ENCODE data around the gene C5orf47. TPM values are rescaled to one million over a fixed set of nuclear protein-coding genes. Genes with fewer than 3 reads are reported as not detected.

C5orf47 gene
- total RNA-seq, 1 experiment from 2014 or later, result 0.09 TPM

GRCh38 chr5:173972925-173973615, 15.9 kb upstream of the C5orf47 start:
- TF ChIP-seq CTCF (conservative IDR thresholded peaks at IDR 0.05), result peak; percentile 93
- peaks cover 52 to 57% of the 10 kb centered on the region in 2 experiments for H3K4me1 Mint-ChIP-seq

More at GRCh38 chr5:173972925-173973615, 15.9 kb upstream of the C5orf47 start:
- H3K23ac ChIP-seq (ENCODE audit: insufficient read length, low read depth, low read length), result no peak overlapping the region
- no peak overlapping the region for H3T11ph ChIP-seq (ENCODE audit: low read length)
- no peaks in the 10 kb centered on the region for H3K9me3 ChIP-seq (ENCODE audit: control insufficient read depth, low read depth, low read length)
- no peaks in the 10 kb centered on the region for H4K20me1 ChIP-seq (ENCODE audit: control insufficient read depth, insufficient read depth, insufficient read length)
- no peaks in the 10 kb centered on the region for H3K27me3 ChIP-seq (ENCODE audit: insufficient read depth, low read length)
- no peak overlapping the region for H2BK12ac ChIP-seq (ENCODE audit: insufficient read length, low read depth, low read length)
- Mint-ChIP-seq H3K9me3 (peaks cover 8 to 14% of the 10 kb centered on the region in 2 experiments; a peak in 4 of 5 replicates), H3K27me3 (ENCODE audit: low read depth) (peaks cover 3% of the 10 kb centered on the region), H3K36me3 (ENCODE audit: insufficient read depth in 1 of 3, low read depth in 3 of 3) (peaks cover 0 to 8% (median 4%) of the 10 kb centered on the region in 3 experiments; a peak in 3 of 7 replicates), H3K27ac (peak overlapping the region; percentile 94 to 98 (median 98)), H3K4me3 (peak overlapping the region; percentile 69 to 75)
- H3K14ac ChIP-seq (ENCODE audit: insufficient read depth, low read length), result peak overlapping the region; percentile 5; the same call in 1 of the 2 replicates
- H3K4me2 ChIP-seq (ENCODE audit: insufficient read depth, insufficient read length, low read length), result peak overlapping the region; percentile 59
- H3K4ac ChIP-seq (ENCODE audit: low read depth, low read length), result no peak overlapping the region
- no peak overlapping the region for H2BK20ac ChIP-seq (ENCODE audit: low read depth, low read length, poor library complexity, severe bottlenecking)
- no peak overlapping the region for H4K8ac ChIP-seq (replicated peaks; ENCODE audit: insufficient read length, low read depth, low read length)
- no peaks in the 10 kb centered on the region for H3K23me2 ChIP-seq (ENCODE audit: insufficient read length, low read depth, low read length, poor library complexity, severe bottlenecking)
- H2BK5ac ChIP-seq (ENCODE audit: insufficient read length, low read length), result no peak overlapping the region
- no peak overlapping the region for H3K27ac ChIP-seq (ENCODE audit: insufficient read length, low read depth, low read length)
- no peak overlapping the region for H4K91ac ChIP-seq (ENCODE audit: insufficient read length, low read depth, low read length)
- H3K79me1 ChIP-seq (ENCODE audit: insufficient read depth, low read depth, low read length, poor library complexity, severe bottlenecking), result no peaks in the 10 kb centered on the region
- peak overlapping the region; percentile 73 for H3K18ac ChIP-seq (ENCODE audit: insufficient read length, low read depth, low read length)
- peak overlapping the region; percentile 9 for H2AFZ ChIP-seq (ENCODE audit: low read length)
- no peak overlapping the region for H4K5ac ChIP-seq (ENCODE audit: insufficient read length, low read depth, low read length)
- H3K9ac ChIP-seq (ENCODE audit: extremely low read depth, insufficient read length, low read length), result peak overlapping the region; percentile 9
- no CpG with 5 or more reads among the region's 30 CpGs for WGBS (ENCODE audit: extremely low coverage, insufficient read length, low lambda C conversion rate)
- no peaks in the 10 kb centered on the region for H3K79me2 ChIP-seq (ENCODE audit: insufficient read depth, low read length)
- DNase-seq, result peak; percentile 84
- H2BK120ac ChIP-seq (ENCODE audit: low read depth, low read length, poor library complexity, severe bottlenecking), result no peak overlapping the region
- H3K4me1 ChIP-seq (ENCODE audit: insufficient read depth, low read length), result peaks cover 5% of the 10 kb centered on the region; the same call in 1 of the 2 replicates
- H2AK5ac ChIP-seq (ENCODE audit: insufficient read length, low read length), result no peak overlapping the region
- no peak overlapping the region for H2BK15ac ChIP-seq (ENCODE audit: low read depth, low read length)
- H3K56ac ChIP-seq (ENCODE audit: insufficient read length, low read depth, low read length), result no peak overlapping the region
